K562 (cell line): ENCODE results near the gene SLC25A51. TPM values are rescaled to one million over a fixed set of nuclear protein-coding genes. Genes with fewer than 3 reads are reported as not detected.

ENCODE experiments used
- E4F1 ChIP-seq: fragments of 250-450 bp; sonication (Bioruptor Pico); IDR thresholded peaks from 2 replicates; pipeline ENCODE4 v1.5.0; 2021; ENCODE audit warnings: mild to moderate bottlenecking, borderline replicate concordance
- ETV5 ChIP-seq: sonication (generic); formaldehyde crosslinking; IDR thresholded peaks from 2 replicates; pipeline ENCODE4 v1.4.0; 2020; ENCODE audit warnings: low read depth, mild to moderate bottlenecking, missing genetic modification reagents
- NCOA6 ChIP-seq: fragments of 450-650 bp; IDR thresholded peaks from 2 replicates; pipeline ENCODE4 v1.6.1; 2017; ENCODE audit warnings: mild to moderate bottlenecking
- RBM25 ChIP-seq: fragments of 200-400 bp; formaldehyde crosslinking; IDR thresholded peaks from 2 replicates; pipeline ENCODE4 v1.6.1; 2018; ENCODE audit warnings: low read length, low read depth, moderate library complexity; ENCODE audit not compliant: severe bottlenecking
- RCOR1 ChIP-seq, 2 experiments: IDR thresholded peaks; 2 replicates each; pipeline ENCODE4 v1.6.1; 2012; ENCODE audit warnings: low read depth in 2 of 2, low read length in 2 of 2, borderline replicate concordance in 1 of 2, improper control_type of control experiment in 1 of 2
- SREBF1 ChIP-seq: fragments of 150-350 bp; IDR thresholded peaks from 2 replicates; pipeline ENCODE4 v1.6.1; 2014; ENCODE audit warnings: antibody characterized with exemption, low read depth, low read length, borderline replicate concordance
- SRSF7 ChIP-seq: fragments of 200-400 bp; formaldehyde crosslinking; optimal IDR thresholded peaks from 2 replicates; pipeline ENCODE3; 2017; ENCODE audit warnings: mild to moderate bottlenecking, low read depth, low read length
- TBP ChIP-seq: optimal IDR thresholded peaks from 2 replicates; pipeline ENCODE3; 2011; ENCODE audit warnings: low read depth, low read length, improper control_type of control experiment
- WHSC1 ChIP-seq: IDR thresholded peaks from one replicate; pipeline ENCODE4 v1.6.1; 2012; ENCODE audit warnings: low read length, control low read depth, inconsistent platforms
- ZEB2 ChIP-seq: fragments of 450-650 bp; IDR thresholded peaks from 2 replicates; pipeline ENCODE4 v1.6.1; 2016
- ZNF282 ChIP-seq: sonication (generic); formaldehyde crosslinking; IDR thresholded peaks from 2 replicates; pipeline ENCODE4 v1.8.1; 2023; ENCODE audit warnings: missing genetic modification reagents
- ZNF41 ChIP-seq: fragments of 250-450 bp; sonication (Bioruptor Pico); conservative IDR thresholded peaks from 2 replicates; pipeline ENCODE4 v1.4.0; 2020; ENCODE audit warnings: mild to moderate bottlenecking
- ZNF511 ChIP-seq: sonication (generic); formaldehyde crosslinking; IDR thresholded peaks from 2 replicates; pipeline ENCODE4 v1.8.0; 2022; ENCODE audit warnings: mild to moderate bottlenecking, missing genetic modification reagents
- polyA plus RNA-seq, 8 experiments: library from polyadenylated mRNA; depleted of rRNA in 4 of 8; stranded (reverse) in 5 of 8; unstranded in 3 of 8; fragments of >200 nt; fragmentation: Nextera tagmentation in 2 of 8; fragmentation: Illumina TruSeq in 1 of 8; extraction: Ambion mirVana in 2 of 8; extraction: Trizol in 1 of 8; gene quantifications; 2 replicates each; pipeline versions ENCODE4 v1.2.1 to v1.2.3, GENCODE V29; 2011 to 2014; ENCODE audit warnings: inconsistent platforms in 1 of 8, missing spikeins in 1 of 8
- total RNA-seq, 7 experiments: library from RNA; depleted of rRNA in 6 of 7; stranded (reverse); fragments of >200 nt in 6 of 7; fragmentation: Illumina TruSeq in 2 of 7; extraction: Trizol in 2 of 7; gene quantifications; 2 replicates each; pipeline versions ENCODE4 v1.2.1 to v1.2.3, GENCODE V29; 2011 to 2021; ENCODE audit warnings: low replicate concordance in 1 of 7
- TF ChIP-seq, protein P1 (sequence below), 2 experiments: fragments of 450-650 bp; formaldehyde crosslinking in 1 of 2; IDR thresholded peaks; 2 replicates each; pipeline versions ENCODE4 v1.4.0 to v1.6.1; 2014 to 2020; ENCODE audit warnings: mild to moderate bottlenecking in 2 of 2, borderline replicate concordance in 1 of 2, low read depth in 1 of 2
- TF ChIP-seq, protein P2 (sequence below): fragments of 450-650 bp; IDR thresholded peaks from 2 replicates; pipeline ENCODE4 v1.6.1; 2014; ENCODE audit warnings: low read depth, mild to moderate bottlenecking, moderate library complexity, borderline replicate concordance

The SLC25A51 gene
- total and polyA plus RNA-seq, 9 of the 15 experiments (the other 6 are each of a cell fraction or from before 2014, with no cell fraction given), result 9.1 to 40.7 (median 24.5) TPM

- TF ChIP-seq, protein P1, sequence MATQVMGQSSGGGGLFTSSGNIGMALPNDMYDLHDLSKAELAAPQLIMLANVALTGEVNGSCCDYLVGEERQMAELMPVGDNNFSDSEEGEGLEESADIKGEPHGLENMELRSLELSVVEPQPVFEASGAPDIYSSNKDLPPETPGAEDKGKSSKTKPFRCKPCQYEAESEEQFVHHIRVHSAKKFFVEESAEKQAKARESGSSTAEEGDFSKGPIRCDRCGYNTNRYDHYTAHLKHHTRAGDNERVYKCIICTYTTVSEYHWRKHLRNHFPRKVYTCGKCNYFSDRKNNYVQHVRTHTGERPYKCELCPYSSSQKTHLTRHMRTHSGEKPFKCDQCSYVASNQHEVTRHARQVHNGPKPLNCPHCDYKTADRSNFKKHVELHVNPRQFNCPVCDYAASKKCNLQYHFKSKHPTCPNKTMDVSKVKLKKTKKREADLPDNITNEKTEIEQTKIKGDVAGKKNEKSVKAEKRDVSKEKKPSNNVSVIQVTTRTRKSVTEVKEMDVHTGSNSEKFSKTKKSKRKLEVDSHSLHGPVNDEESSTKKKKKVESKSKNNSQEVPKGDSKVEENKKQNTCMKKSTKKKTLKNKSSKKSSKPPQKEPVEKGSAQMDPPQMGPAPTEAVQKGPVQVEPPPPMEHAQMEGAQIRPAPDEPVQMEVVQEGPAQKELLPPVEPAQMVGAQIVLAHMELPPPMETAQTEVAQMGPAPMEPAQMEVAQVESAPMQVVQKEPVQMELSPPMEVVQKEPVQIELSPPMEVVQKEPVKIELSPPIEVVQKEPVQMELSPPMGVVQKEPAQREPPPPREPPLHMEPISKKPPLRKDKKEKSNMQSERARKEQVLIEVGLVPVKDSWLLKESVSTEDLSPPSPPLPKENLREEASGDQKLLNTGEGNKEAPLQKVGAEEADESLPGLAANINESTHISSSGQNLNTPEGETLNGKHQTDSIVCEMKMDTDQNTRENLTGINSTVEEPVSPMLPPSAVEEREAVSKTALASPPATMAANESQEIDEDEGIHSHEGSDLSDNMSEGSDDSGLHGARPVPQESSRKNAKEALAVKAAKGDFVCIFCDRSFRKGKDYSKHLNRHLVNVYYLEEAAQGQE (IDR thresholded peaks at IDR 0.05; ENCODE audit: borderline replicate concordance), result no peak
- TF ChIP-seq, protein P1 (CRISPR knock-in tag; IDR thresholded peaks at IDR 0.05; ENCODE audit: low read depth), result no peak
- no peak for TF ChIP-seq ZNF282 (CRISPR knock-in tag)
- no peak for TF ChIP-seq WHSC1
- TF ChIP-seq, protein P2, sequence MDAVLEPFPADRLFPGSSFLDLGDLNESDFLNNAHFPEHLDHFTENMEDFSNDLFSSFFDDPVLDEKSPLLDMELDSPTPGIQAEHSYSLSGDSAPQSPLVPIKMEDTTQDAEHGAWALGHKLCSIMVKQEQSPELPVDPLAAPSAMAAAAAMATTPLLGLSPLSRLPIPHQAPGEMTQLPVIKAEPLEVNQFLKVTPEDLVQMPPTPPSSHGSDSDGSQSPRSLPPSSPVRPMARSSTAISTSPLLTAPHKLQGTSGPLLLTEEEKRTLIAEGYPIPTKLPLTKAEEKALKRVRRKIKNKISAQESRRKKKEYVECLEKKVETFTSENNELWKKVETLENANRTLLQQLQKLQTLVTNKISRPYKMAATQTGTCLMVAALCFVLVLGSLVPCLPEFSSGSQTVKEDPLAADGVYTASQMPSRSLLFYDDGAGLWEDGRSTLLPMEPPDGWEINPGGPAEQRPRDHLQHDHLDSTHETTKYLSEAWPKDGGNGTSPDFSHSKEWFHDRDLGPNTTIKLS, result peak; percentile 90; the same call in 1 of the 2 replicates
- no peak for TF ChIP-seq ZNF511
- TF ChIP-seq TBP, result peak; percentile 28
- no peak for TF ChIP-seq SREBF1
- peak in 1 of 2 experiments; percentile 91; a peak in 2 of 4 replicates for TF ChIP-seq RCOR1 (IDR thresholded peaks at IDR 0.05; ENCODE audit: borderline replicate concordance in 1 of 2, low read depth in 2 of 2, low read length in 2 of 2)
- TF ChIP-seq ETV5 (CRISPR knock-in tag), result no peak
- no peak for TF ChIP-seq SRSF7
- no peak for TF ChIP-seq RBM25
- TF ChIP-seq E4F1, result no peak
- no peak for TF ChIP-seq NCOA6
- TF ChIP-seq ZNF41 (CRISPR knock-in tag), result no peak
- TF ChIP-seq ZEB2, result peak; percentile 91
Measured at GRCh38 chr9:37936965-37937364, 33.0 kb upstream of the SLC25A51 start (continued).
